HG03521 (cell line): ENCODE measurements around the gene MBOAT2.

ENCODE experiments used
- ATAC-seq: cut with Tn5 transposase; IDR thresholded peaks from one replicate; pipeline ENCODE4 v1.9.1; 2021; ENCODE audit warnings: mild to moderate bottlenecking, moderate library complexity; ENCODE audit not compliant: unreplicated experiment

Gene MBOAT2

GRCh38 chr2:8867363-8867762, 136.1 kb downstream of the MBOAT2 start:
- no peak for ATAC-seq

GRCh38 chr2:8863331-8863953, 140.0 kb downstream of the MBOAT2 start:
- ATAC-seq = no peak

GRCh38 chr2:8862230-8862629, 141.3 kb downstream of the MBOAT2 start:
- ATAC-seq = no peak

- no peak for ATAC-seq
Measured at GRCh38 chr2:8861797-8862196, 141.7 kb downstream of the MBOAT2 start.

- no peak for ATAC-seq
Measured at GRCh38 chr2:8860239-8860638, 143.2 kb downstream of the MBOAT2 start.

GRCh38 chr2:8858910-8859309, 144.6 kb downstream of the MBOAT2 start:
- ATAC-seq = no peak

GRCh38 chr2:8858264-8858663, 145.2 kb downstream of the MBOAT2 start:
- ATAC-seq = no peak

- no peak for ATAC-seq
Measured at GRCh38 chr2:8857709-8858108, 145.8 kb downstream of the MBOAT2 start.

- ATAC-seq = no peak
Measured at GRCh38 chr2:8856176-8856575, 147.3 kb downstream of the MBOAT2 start.

GRCh38 chr2:8855010-8855409, 148.5 kb downstream of the MBOAT2 start:
- ATAC-seq = no peak

- no peak for ATAC-seq
Measured at GRCh38 chr2:8853426-8853825, 150.1 kb downstream of the MBOAT2 start.

- ATAC-seq = no peak
Measured at GRCh38 chr2:8851811-8852560, 151.5 kb downstream of the MBOAT2 start.

GRCh38 chr2:8850845-8851487, 152.5 kb downstream of the MBOAT2 start:
- ATAC-seq = no peak

GRCh38 chr2:8849327-8849726, 154.2 kb downstream of the MBOAT2 start:
- ATAC-seq = no peak

GRCh38 chr2:8848328-8849100, 155.0 kb downstream of the MBOAT2 start:
- ATAC-seq = no peak

- ATAC-seq = no peak
Measured at GRCh38 chr2:8847400-8847799, 156.1 kb downstream of the MBOAT2 start.

- ATAC-seq = no peak
Measured at GRCh38 chr2:8841932-8842331, 161.6 kb downstream of the MBOAT2 start.

GRCh38 chr2:8840475-8841091, 162.9 kb downstream of the MBOAT2 start:
- no peak for ATAC-seq

GRCh38 chr2:8839189-8839965, 164.1 kb downstream of the MBOAT2 start:
- ATAC-seq = no peak

GRCh38 chr2:8837795-8838140, 165.7 kb downstream of the MBOAT2 start:
- no peak for ATAC-seq
